ENCODE results near the gene ABCF2. TPM values are rescaled to one million over a fixed set of nuclear protein-coding genes. Genes with fewer than 3 reads are reported as not detected.

The ABCF2 gene
- total RNA-seq, 2 donors from 2014 or later, result 43.3 to 48.9 TPM

DNA sequence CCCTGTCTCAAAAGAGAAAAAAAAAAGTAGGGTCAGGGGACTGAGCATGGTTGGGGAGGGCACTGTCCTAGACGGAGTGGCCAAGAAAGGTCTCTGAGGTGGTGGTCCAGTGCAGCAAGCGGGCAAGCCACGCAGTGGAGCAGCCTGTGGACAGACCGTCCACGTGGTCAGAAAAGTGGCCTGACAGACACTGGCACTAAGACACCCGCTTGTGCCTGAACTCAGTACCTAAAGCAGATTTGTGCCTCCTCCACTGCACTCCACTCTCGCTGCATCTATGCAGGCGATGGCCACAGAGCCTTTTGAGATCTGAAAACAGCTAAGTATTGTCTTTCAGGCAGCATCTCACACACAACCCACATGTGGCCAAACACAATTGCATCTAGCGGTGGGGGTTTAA, 48.8 kb downstream of the ABCF2 start:
- Histone ChIP-seq H3K4me3 (ENCODE audit: low read length) (no peak overlapping the region), H3K36me3 (ENCODE audit: control insufficient read depth, insufficient read depth, low read length) (no peaks in the 10 kb centered on the region), H3K9ac (ENCODE audit: extremely low read depth, low read length, poor library complexity, severe bottlenecking) (no peak overlapping the region), H3K27ac (ENCODE audit: low read depth, low read length) (no peak overlapping the region), H3K9me3 (ENCODE audit: control insufficient read depth, low read length) (peaks cover 2% of the 10 kb centered on the region), H3K27me3 (ENCODE audit: control insufficient read depth, insufficient read depth, low read length, poor library complexity, severe bottlenecking) (peaks cover 13% of the 10 kb centered on the region), H3K4me1 (ENCODE audit: control insufficient read depth, insufficient read depth, low read length) (no peaks in the 10 kb centered on the region)
- Mint-ChIP-seq H3K4me3 (no peak overlapping the region), H3K36me3 (ENCODE audit: low read depth) (peaks cover 2% of the 10 kb centered on the region), H3K27ac (no peak overlapping the region), H3K4me1 (peaks cover 2% of the 10 kb centered on the region), H3K27me3 (ENCODE audit: insufficient read depth) (peaks cover 71% of the 10 kb centered on the region), H3K9me3 (peaks cover 14% of the 10 kb centered on the region)
- no peak for DNase-seq
- TF ChIP-seq, protein P1, sequence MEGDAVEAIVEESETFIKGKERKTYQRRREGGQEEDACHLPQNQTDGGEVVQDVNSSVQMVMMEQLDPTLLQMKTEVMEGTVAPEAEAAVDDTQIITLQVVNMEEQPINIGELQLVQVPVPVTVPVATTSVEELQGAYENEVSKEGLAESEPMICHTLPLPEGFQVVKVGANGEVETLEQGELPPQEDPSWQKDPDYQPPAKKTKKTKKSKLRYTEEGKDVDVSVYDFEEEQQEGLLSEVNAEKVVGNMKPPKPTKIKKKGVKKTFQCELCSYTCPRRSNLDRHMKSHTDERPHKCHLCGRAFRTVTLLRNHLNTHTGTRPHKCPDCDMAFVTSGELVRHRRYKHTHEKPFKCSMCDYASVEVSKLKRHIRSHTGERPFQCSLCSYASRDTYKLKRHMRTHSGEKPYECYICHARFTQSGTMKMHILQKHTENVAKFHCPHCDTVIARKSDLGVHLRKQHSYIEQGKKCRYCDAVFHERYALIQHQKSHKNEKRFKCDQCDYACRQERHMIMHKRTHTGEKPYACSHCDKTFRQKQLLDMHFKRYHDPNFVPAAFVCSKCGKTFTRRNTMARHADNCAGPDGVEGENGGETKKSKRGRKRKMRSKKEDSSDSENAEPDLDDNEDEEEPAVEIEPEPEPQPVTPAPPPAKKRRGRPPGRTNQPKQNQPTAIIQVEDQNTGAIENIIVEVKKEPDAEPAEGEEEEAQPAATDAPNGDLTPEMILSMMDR (conservative IDR thresholded peaks at IDR 0.05), result no peak
- 92 to 93% methylated on average over 7 to 9 of the region's 9 CpGs for WGBS, 2 experiments (ENCODE audit: insufficient coverage in 1 of 2, insufficient read length in 1 of 2)

DNA sequence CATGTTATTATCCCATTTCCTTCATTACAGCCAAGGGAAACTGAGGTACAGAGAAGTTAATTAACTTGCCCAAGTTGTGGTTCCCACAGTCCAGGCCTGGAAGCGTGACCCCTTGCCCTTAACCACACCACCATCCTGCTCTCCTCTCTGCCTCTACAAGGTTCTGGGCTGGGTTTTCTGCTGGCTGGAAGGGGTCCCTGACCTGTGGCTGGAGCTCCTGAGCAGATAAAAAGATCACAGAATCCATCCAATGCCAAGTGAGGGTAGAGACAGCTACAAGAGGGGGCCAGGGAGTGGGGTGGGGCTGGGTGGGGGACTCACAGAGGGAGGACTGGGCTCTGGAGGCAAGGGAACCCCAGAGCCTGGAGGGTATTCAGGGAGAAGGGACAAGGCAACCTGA, 49.7 kb downstream of the ABCF2 start:
- 80 to 94% methylated on average over 1 of the region's 1 CpG for whole genome bisulfite sequencing, 2 experiments (ENCODE audit: insufficient coverage in 1 of 2, insufficient read length in 1 of 2)
- Mint-ChIP-seq H3K9me3 (peaks cover 19% of the 10 kb centered on the region), H3K4me3 (no peak overlapping the region), H3K4me1 (peaks cover 2% of the 10 kb centered on the region), H3K27ac (no peak overlapping the region), H3K27me3 (ENCODE audit: insufficient read depth) (peaks cover 74% of the 10 kb centered on the region), H3K36me3 (ENCODE audit: low read depth) (peaks cover 2% of the 10 kb centered on the region)
- no peaks in the 10 kb centered on the region for H3K4me1 ChIP-seq (ENCODE audit: control insufficient read depth, insufficient read depth, low read length)
- peaks cover 18% of the 10 kb centered on the region for H3K27me3 ChIP-seq (ENCODE audit: control insufficient read depth, insufficient read depth, low read length, poor library complexity, severe bottlenecking)
- no peak overlapping the region for H3K9ac ChIP-seq (ENCODE audit: extremely low read depth, low read length, poor library complexity, severe bottlenecking)
- no peak overlapping the region for H3K27ac ChIP-seq (ENCODE audit: low read depth, low read length)
- peaks cover 7% of the 10 kb centered on the region for H3K9me3 ChIP-seq (ENCODE audit: control insufficient read depth, low read length)
- H3K4me3 ChIP-seq (ENCODE audit: low read length), result no peak overlapping the region
- TF ChIP-seq, protein P1 (conservative IDR thresholded peaks at IDR 0.05), result no peak
- H3K36me3 ChIP-seq (ENCODE audit: control insufficient read depth, insufficient read depth, low read length), result no peaks in the 10 kb centered on the region
- DNase-seq, result no peak

DNA sequence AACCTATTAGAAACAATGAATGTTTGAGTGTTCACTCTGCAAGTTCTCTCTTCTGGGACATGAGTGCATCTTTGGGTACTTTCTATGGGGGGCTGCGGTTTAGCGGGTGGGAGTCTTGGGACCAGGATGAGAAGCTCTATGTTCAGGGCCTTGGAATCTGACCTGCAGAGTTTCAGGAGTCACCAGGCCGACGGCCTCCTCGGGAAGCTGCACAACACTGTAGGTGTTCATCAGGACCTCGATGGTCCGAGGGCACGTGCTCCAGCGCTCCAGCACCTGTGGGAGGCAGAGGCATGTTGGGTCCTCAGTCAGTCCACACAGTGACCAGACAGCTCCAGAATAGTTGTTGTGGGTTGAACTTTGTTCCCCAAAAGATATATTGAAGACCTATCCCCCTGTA, 50.6 kb downstream of the ABCF2 start:
- WGBS, 2 experiments (ENCODE audit: insufficient coverage in 1 of 2, insufficient read length in 1 of 2), result 93 to 98% methylated on average over 7 to 9 of the region's 9 CpGs
- no peak for DNase-seq
- no peak overlapping the region for H3K4me3 ChIP-seq (ENCODE audit: low read length)
- H3K9me3 ChIP-seq (ENCODE audit: control insufficient read depth, low read length), result peaks cover 7% of the 10 kb centered on the region
- TF ChIP-seq, protein P1 (conservative IDR thresholded peaks at IDR 0.05), result no peak
- H3K27me3 Mint-ChIP-seq (ENCODE audit: insufficient read depth), result peaks cover 77% of the 10 kb centered on the region
- no peaks in the 10 kb centered on the region for H3K4me1 ChIP-seq (ENCODE audit: control insufficient read depth, insufficient read depth, low read length)
- no peak overlapping the region for H3K27ac Mint-ChIP-seq
- H3K36me3 ChIP-seq (ENCODE audit: control insufficient read depth, insufficient read depth, low read length), result no peaks in the 10 kb centered on the region
- H3K27ac ChIP-seq (ENCODE audit: low read depth, low read length), result no peak overlapping the region
- peaks cover 2% of the 10 kb centered on the region for H3K4me1 Mint-ChIP-seq
- H3K9me3 Mint-ChIP-seq, result peaks cover 19% of the 10 kb centered on the region
- H3K9ac ChIP-seq (ENCODE audit: extremely low read depth, low read length, poor library complexity, severe bottlenecking), result no peak overlapping the region
- peaks cover 2% of the 10 kb centered on the region for H3K36me3 Mint-ChIP-seq (ENCODE audit: low read depth)
- peaks cover 23% of the 10 kb centered on the region for H3K27me3 ChIP-seq (ENCODE audit: control insufficient read depth, insufficient read depth, low read length, poor library complexity, severe bottlenecking)
- no peak overlapping the region for H3K4me3 Mint-ChIP-seq

Data from endodermal cell (in vitro differentiated cells).